GM12878 (cell line): Measurements from ENCODE around the gene GJA4. TPM values are rescaled to one million over a fixed set of nuclear protein-coding genes. Genes with fewer than 3 reads are reported as not detected.

ENCODE experiments used
- ATAC-seq: fragments of 200-7000 bp; cut with Tn5 transposase; 3 replicates; pipeline ENCODE4 v1.9.1; 2020; ENCODE audit warnings: mild to moderate bottlenecking, moderate library complexity
- BruUV-seq: library from RNA; stranded (reverse); fragments of 400-500 nt; replicated peaks from 2 replicates; lab custom pipeline; 2021; lab: Mats Ljungman, UMichigan
- CTCF ChIA-PET: fragments of 300-600 bp; sonication (Branson Sonifier 250); formaldehyde crosslinking; extraction: SDS; loops from one replicate; lab custom pipeline; 2021; ENCODE audit warnings: inconsistent platforms; lab: Yijun Ruan, JAX
- POLR2A ChIA-PET: fragments of 350-600 bp; formaldehyde crosslinking; extraction: SDS; loops from one replicate; lab custom pipeline; 2021; ENCODE audit warnings: inconsistent platforms; lab: Charles Lee
- RAD21 ChIA-PET: fragments of 300-600 bp; sonication (Branson Sonifier 250); formaldehyde crosslinking; loops from one replicate; lab custom pipeline; 2023; ENCODE audit warnings: antibody characterized with exemption; ENCODE audit not compliant: unreplicated experiment; lab: Charles Lee
- SMC1A ChIA-PET: fragments of 300-600 bp; sonication (Branson Sonifier 250); formaldehyde crosslinking; loops from one replicate; lab custom pipeline; 2023; ENCODE audit not compliant: unreplicated experiment, uncharacterized antibody; lab: Charles Lee
- DNase-seq: peaks from one replicate; pipeline ENCODE4 v3.0.0-alpha.2; 2011; ENCODE audit warnings: low read depth, low spot score
- FAIRE-seq: peaks from 3 replicates; lab custom pipeline; 2011; peaks lifted over from hg19 to GRCh38; lab: Jason Lieb, UNC
- H2AFZ ChIP-seq: 2 replicates; pipeline ENCODE4 v1.6.0; 2011; ENCODE audit warnings: low read depth, low read length, control low read depth; ENCODE audit not compliant: control insufficient read depth
- H3K27ac ChIP-seq: 2 replicates; pipeline ENCODE4 v1.5.1; 2011; ENCODE audit warnings: control low read depth; ENCODE audit not compliant: control insufficient read depth, insufficient read depth
- H3K27me3 ChIP-seq, 2 experiments: replicated peaks in 1 of 2; 2 replicates each; pipeline versions ENCODE4 v1.6.0 to v1.6.1; 2011; ENCODE audit warnings: low read length in 1 of 2; ENCODE audit not compliant: control insufficient read depth in 2 of 2, insufficient read depth in 2 of 2
- H3K36me3 ChIP-seq, 2 experiments: 2 replicates each; pipeline ENCODE4 v1.5.1; 2011; ENCODE audit warnings: low read length in 1 of 2; ENCODE audit not compliant: control insufficient read depth in 2 of 2, insufficient read depth in 2 of 2
- H3K4me1 ChIP-seq: 2 replicates; pipeline ENCODE4 v1.6.1; 2011; ENCODE audit warnings: mild to moderate bottlenecking, low read length, moderate library complexity, mixed read lengths; ENCODE audit not compliant: control insufficient read depth, insufficient read depth
- H3K4me2 ChIP-seq: 2 replicates; pipeline ENCODE4 v1.6.0; 2011; ENCODE audit warnings: control low read depth; ENCODE audit not compliant: control insufficient read depth, insufficient read depth
- H3K4me3 ChIP-seq: fragments of 200-600 bp; sonication (generic); 2 replicates; pipeline ENCODE4 v1.5.1; 2016
- H3K79me2 ChIP-seq: 2 replicates; pipeline ENCODE4 v1.6.0; 2011; ENCODE audit warnings: low read length; ENCODE audit not compliant: control insufficient read depth, insufficient read depth
- H3K9ac ChIP-seq: 2 replicates; pipeline ENCODE4 v1.8.0; 2011; ENCODE audit warnings: low read length, control low read depth, mixed read lengths; ENCODE audit not compliant: control insufficient read depth, insufficient read depth
- H3K9me3 ChIP-seq: replicated peaks from 3 replicates; pipeline ENCODE4 v1.5.1; 2011; ENCODE audit warnings: mild to moderate bottlenecking, low read length; ENCODE audit not compliant: control insufficient read depth, insufficient read depth
- H4K20me1 ChIP-seq: 2 replicates; pipeline ENCODE4 v1.6.0; 2011; ENCODE audit not compliant: control insufficient read depth, insufficient read depth
- ATF7 ChIP-seq: fragments of 450-650 bp; IDR thresholded peaks from 2 replicates; pipeline ENCODE4 v1.6.1; 2016; ENCODE audit warnings: low read depth, mild to moderate bottlenecking
- CBX3 ChIP-seq: fragments of 200-600 bp; sonication (generic); IDR thresholded peaks from 2 replicates; pipeline ENCODE4 v1.6.1; 2016; ENCODE audit warnings: low read depth, borderline replicate concordance
- DPF2 ChIP-seq: fragments of 450-650 bp; IDR thresholded peaks from 2 replicates; pipeline ENCODE4 v1.6.1; 2017; ENCODE audit warnings: mild to moderate bottlenecking
- EED ChIP-seq: sonication (generic); IDR thresholded peaks from 2 replicates; pipeline ENCODE4 v1.6.1; 2016; ENCODE audit warnings: antibody characterized with exemption, low read depth
- FOXK2 ChIP-seq: fragments of 450-650 bp; IDR thresholded peaks from 2 replicates; pipeline ENCODE4 v1.6.1; 2017; ENCODE audit warnings: mild to moderate bottlenecking, moderate library complexity
- GABPA ChIP-seq: IDR thresholded peaks from 2 replicates; pipeline ENCODE4 v1.6.1; 2014; ENCODE audit warnings: antibody characterized with exemption, low read depth, mild to moderate bottlenecking, inconsistent platforms
- PAX8 ChIP-seq: fragments of 450-650 bp; IDR thresholded peaks from 2 replicates; pipeline ENCODE4 v1.6.1; 2017; ENCODE audit warnings: mild to moderate bottlenecking, moderate library complexity
- YY1 ChIP-seq: IDR thresholded peaks from 2 replicates; pipeline ENCODE4 v1.6.1; 2011; ENCODE audit warnings: low read depth, mild to moderate bottlenecking, low read length
- WGBS: methylation state at CpG from one replicate; pipeline ENCODE4 v1.1.6; 2016; ENCODE audit warnings: low lambda C conversion rate; ENCODE audit not compliant: insufficient replicate concordance, insufficient coverage; ENCODE audit errors: missing lambda C conversion rate; 5-methylcytosine and 5-hydroxymethylcytosine counted together
- in situ Hi-C: fragments of 300-500 bp; cut with MboI; formaldehyde crosslinking; loops from 9 replicates; pipeline ENCODE4 v1.14.3; 2018; ENCODE audit warnings: mixed read lengths
- intact Hi-C: fragments of 100-400 bp; cut with micrococcal nuclease; formaldehyde crosslinking; loops from one replicate; pipeline ENCODE4 v1.14.2; 2022; ENCODE audit not compliant: unreplicated experiment
- polyA plus RNA-seq, 11 experiments: library from polyadenylated mRNA; depleted of rRNA in 4 of 11; unstranded in 6 of 11; stranded (reverse) in 5 of 11; fragments of >200 nt; fragmentation: Nextera tagmentation in 4 of 11; fragmentation: Illumina TruSeq in 1 of 11; extraction: Ambion mirVana in 4 of 11; extraction: Trizol in 1 of 11; gene quantifications; 1 replicate in 1 of 11; 2 replicates in 10 of 11; pipeline versions ENCODE4 v1.2.1 to v1.2.3, GENCODE V29; 2011 to 2016; ENCODE audit warnings: inconsistent platforms in 2 of 11, missing spikeins in 2 of 11, low read depth in 1 of 11
- total RNA-seq, 4 experiments: library from RNA; depleted of rRNA in 3 of 4; stranded (reverse); fragments of >200 nt in 3 of 4; fragmentation: Illumina TruSeq in 1 of 4; extraction: Trizol in 1 of 4; gene quantifications; 2 replicates each; pipeline versions ENCODE4 v1.2.1 to v1.2.3, GENCODE V29; 2013 to 2021
- TF ChIP-seq, protein P1 (sequence below): fragments of 450-650 bp; IDR thresholded peaks from 2 replicates; pipeline ENCODE4 v1.6.1; 2016; ENCODE audit warnings: mild to moderate bottlenecking, moderate library complexity, borderline replicate concordance
- TF ChIP-seq, protein P2 (sequence below): fragments of 450-650 bp; conservative IDR thresholded peaks from 2 replicates; pipeline ENCODE4 v1.6.1; 2017; ENCODE audit warnings: mild to moderate bottlenecking, moderate library complexity

The GJA4 gene
- total and polyA plus RNA-seq, 10 of the 15 experiments (the other 5 are each of a cell fraction or from before 2014, with no cell fraction given), result 0.09 to 0.18 TPM; not detected in 8

DNA sequence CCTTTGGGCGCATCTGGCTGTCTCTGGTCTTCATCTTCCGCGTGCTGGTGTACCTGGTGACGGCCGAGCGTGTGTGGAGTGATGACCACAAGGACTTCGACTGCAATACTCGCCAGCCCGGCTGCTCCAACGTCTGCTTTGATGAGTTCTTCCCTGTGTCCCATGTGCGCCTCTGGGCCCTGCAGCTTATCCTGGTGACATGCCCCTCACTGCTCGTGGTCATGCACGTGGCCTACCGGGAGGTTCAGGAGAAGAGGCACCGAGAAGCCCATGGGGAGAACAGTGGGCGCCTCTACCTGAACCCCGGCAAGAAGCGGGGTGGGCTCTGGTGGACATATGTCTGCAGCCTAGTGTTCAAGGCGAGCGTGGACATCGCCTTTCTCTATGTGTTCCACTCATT, 35.4 kb upstream of the GJA4 start (continued):
- TF ChIP-seq, protein P1, sequence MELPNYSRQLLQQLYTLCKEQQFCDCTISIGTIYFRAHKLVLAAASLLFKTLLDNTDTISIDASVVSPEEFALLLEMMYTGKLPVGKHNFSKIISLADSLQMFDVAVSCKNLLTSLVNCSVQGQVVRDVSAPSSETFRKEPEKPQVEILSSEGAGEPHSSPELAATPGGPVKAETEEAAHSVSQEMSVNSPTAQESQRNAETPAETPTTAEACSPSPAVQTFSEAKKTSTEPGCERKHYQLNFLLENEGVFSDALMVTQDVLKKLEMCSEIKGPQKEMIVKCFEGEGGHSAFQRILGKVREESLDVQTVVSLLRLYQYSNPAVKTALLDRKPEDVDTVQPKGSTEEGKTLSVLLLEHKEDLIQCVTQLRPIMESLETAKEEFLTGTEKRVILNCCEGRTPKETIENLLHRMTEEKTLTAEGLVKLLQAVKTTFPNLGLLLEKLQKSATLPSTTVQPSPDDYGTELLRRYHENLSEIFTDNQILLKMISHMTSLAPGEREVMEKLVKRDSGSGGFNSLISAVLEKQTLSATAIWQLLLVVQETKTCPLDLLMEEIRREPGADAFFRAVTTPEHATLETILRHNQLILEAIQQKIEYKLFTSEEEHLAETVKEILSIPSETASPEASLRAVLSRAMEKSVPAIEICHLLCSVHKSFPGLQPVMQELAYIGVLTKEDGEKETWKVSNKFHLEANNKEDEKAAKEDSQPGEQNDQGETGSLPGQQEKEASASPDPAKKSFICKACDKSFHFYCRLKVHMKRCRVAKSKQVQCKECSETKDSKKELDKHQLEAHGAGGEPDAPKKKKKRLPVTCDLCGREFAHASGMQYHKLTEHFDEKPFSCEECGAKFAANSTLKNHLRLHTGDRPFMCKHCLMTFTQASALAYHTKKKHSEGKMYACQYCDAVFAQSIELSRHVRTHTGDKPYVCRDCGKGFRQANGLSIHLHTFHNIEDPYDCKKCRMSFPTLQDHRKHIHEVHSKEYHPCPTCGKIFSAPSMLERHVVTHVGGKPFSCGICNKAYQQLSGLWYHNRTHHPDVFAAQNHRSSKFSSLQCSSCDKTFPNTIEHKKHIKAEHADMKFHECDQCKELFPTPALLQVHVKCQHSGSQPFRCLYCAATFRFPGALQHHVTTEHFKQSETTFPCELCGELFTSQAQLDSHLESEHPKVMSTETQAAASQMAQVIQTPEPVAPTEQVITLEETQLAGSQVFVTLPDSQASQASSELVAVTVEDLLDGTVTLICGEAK, result no peak
- no peak for TF ChIP-seq YY1

DNA sequence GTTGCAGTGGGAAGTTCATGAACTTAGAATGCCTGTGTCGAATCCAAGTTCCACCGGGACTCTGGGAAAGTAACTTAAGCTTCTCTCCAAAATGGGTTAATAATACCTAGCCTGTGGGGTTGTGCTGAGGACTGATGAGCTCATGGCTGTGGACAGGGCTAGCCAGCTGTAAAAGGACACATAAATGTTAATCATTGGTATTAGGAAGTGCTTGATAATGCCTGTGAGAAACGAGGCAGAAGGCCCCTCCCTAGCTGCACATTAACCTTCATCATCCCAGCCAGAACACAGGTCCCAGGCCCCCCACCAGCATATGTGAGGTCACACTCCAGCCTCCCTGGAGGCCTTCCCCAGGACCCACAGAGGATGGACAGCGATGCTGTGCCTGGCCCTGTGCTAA, 34.0 kb upstream of the GJA4 start:
- SMC1A ChIA-PET, result no interaction called here
- POLR2A ChIA-PET, result no interaction called here

More for the DNA sequence above, 34.0 kb upstream of the GJA4 start:
- in situ Hi-C loops (no loop called here), intact Hi-C loops (no loop called here)
- H3K36me3 ChIP-seq, result no peaks in the 10 kb centered on the region
- no peak overlapping the region for H2AFZ ChIP-seq
- H3K79me2 ChIP-seq, result no peaks in the 10 kb centered on the region
- H3K9ac ChIP-seq, result no peak overlapping the region
- no peaks in the 10 kb centered on the region for H3K9me3 ChIP-seq
- no peak overlapping the region for H3K27ac ChIP-seq
- CTCF ChIA-PET, result no interaction called here
- no peak overlapping the region for H3K4me2 ChIP-seq
- TF ChIP-seq, protein P2, sequence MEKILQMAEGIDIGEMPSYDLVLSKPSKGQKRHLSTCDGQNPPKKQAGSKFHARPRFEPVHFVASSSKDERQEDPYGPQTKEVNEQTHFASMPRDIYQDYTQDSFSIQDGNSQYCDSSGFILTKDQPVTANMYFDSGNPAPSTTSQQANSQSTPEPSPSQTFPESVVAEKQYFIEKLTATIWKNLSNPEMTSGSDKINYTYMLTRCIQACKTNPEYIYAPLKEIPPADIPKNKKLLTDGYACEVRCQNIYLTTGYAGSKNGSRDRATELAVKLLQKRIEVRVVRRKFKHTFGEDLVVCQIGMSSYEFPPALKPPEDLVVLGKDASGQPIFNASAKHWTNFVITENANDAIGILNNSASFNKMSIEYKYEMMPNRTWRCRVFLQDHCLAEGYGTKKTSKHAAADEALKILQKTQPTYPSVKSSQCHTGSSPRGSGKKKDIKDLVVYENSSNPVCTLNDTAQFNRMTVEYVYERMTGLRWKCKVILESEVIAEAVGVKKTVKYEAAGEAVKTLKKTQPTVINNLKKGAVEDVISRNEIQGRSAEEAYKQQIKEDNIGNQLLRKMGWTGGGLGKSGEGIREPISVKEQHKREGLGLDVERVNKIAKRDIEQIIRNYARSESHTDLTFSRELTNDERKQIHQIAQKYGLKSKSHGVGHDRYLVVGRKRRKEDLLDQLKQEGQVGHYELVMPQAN, result no peak
- no peak for TF ChIP-seq CBX3
- no peak for TF ChIP-seq FOXK2
- TF ChIP-seq EED, result no peak
- no peak for TF ChIP-seq GABPA
- no peak for TF ChIP-seq ATF7
- TF ChIP-seq DPF2, result no peak
- no peak for TF ChIP-seq PAX8
- DNase-seq, result no peak
- RAD21 ChIA-PET, result no interaction called here
- H3K4me3 ChIP-seq, result no peak overlapping the region
- no peaks in the 10 kb centered on the region; a peak in 2 of 4 replicates for H3K27me3 ChIP-seq
- no peaks in the 10 kb centered on the region for H4K20me1 ChIP-seq
- WGBS, result 40% methylated on average over 4 of the region's 4 CpGs
- no peak for ATAC-seq
- BruUV-seq, result no TSS peak
- no peak for FAIRE-seq
- no peaks in the 10 kb centered on the region for H3K4me1 ChIP-seq
